GM23338 (cell line): ENCODE data around the gene PARP6. TPM values are rescaled to one million over a fixed set of nuclear protein-coding genes. Genes with fewer than 3 reads are reported as not detected.

Experiments used
- ATAC-seq: fragments of 200-7000 bp; cut with Tn5 transposase; 3 replicates; pipeline ENCODE4 v1.9.1; 2020
- DNase-seq: peaks from one replicate; pipeline ENCODE4 v3.0.0-alpha.2; 2015; ENCODE audit warnings: low spot score
- H2AFZ ChIP-seq: fragments of 200-600 bp; sonication (generic); 2 replicates; pipeline ENCODE4 v1.8.0; 2016; ENCODE audit warnings: antibody characterized with exemption, mild to moderate bottlenecking, moderate library complexity
- H3F3A ChIP-seq: fragments of 200-600 bp; sonication (generic); replicated peaks from 2 replicates; pipeline ENCODE4 v1.8.0; 2017; ENCODE audit warnings: antibody characterized with exemption, mixed run types, low read depth
- H3K27ac ChIP-seq: fragments of 200-600 bp; sonication (generic); 2 replicates; pipeline ENCODE4 v1.6.1; 2016; ENCODE audit warnings: low read depth
- H3K27me3 ChIP-seq: fragments of 200-600 bp; sonication (generic); 2 replicates; pipeline ENCODE4 v1.8.0; 2016; ENCODE audit warnings: mild to moderate bottlenecking, mixed run types, moderate library complexity; ENCODE audit not compliant: insufficient read depth
- H3K36me3 ChIP-seq: fragments of 200-600 bp; sonication (generic); 2 replicates; pipeline ENCODE4 v1.8.0; 2016; ENCODE audit warnings: mild to moderate bottlenecking; ENCODE audit not compliant: insufficient read depth
- H3K4me1 ChIP-seq: fragments of 200-600 bp; sonication (generic); 2 replicates; pipeline ENCODE4 v1.8.0; 2016; ENCODE audit warnings: mild to moderate bottlenecking, moderate library complexity; ENCODE audit not compliant: insufficient read depth
- H3K4me2 ChIP-seq: fragments of 200-600 bp; sonication (generic); 2 replicates; pipeline ENCODE4 v1.7.1; 2017; ENCODE audit warnings: mixed run types
- H3K4me3 ChIP-seq: fragments of 200-600 bp; sonication (generic); 2 replicates; pipeline ENCODE4 v1.6.1; 2016; ENCODE audit warnings: mixed run types
- H3K79me2 ChIP-seq: fragments of 200-600 bp; sonication (generic); replicated peaks from 2 replicates; pipeline ENCODE4 v1.8.0; 2017; ENCODE audit warnings: mild to moderate bottlenecking; ENCODE audit not compliant: insufficient read depth
- H3K9me2 ChIP-seq: fragments of 200-600 bp; sonication (generic); 2 replicates; pipeline ENCODE4 v1.8.0; 2017; ENCODE audit not compliant: insufficient read depth
- H4K20me1 ChIP-seq: fragments of 200-600 bp; sonication (generic); replicated peaks from 2 replicates; pipeline ENCODE4 v1.8.0; 2017; ENCODE audit warnings: mild to moderate bottlenecking; ENCODE audit not compliant: insufficient read depth
- H3K27ac Mint-ChIP-seq: 2 replicates; pipeline ENCODE4 v1.8.0; 2020; ENCODE audit warnings: inconsistent platforms, mild to moderate bottlenecking, moderate library complexity, mixed read lengths
- H3K27me3 Mint-ChIP-seq: 3 replicates; pipeline ENCODE4 v1.8.0; 2022; ENCODE audit warnings: low read depth, mild to moderate bottlenecking, moderate library complexity, mixed read lengths, inconsistent platforms; ENCODE audit not compliant: insufficient read depth, poor library complexity
- H3K36me3 Mint-ChIP-seq: 3 replicates; pipeline ENCODE4 v1.8.0; 2021; ENCODE audit warnings: low read depth, mild to moderate bottlenecking, inconsistent platforms, moderate library complexity, mixed read lengths
- H3K4me1 Mint-ChIP-seq: 3 replicates; pipeline ENCODE4 v1.8.0; 2020; ENCODE audit warnings: mild to moderate bottlenecking, inconsistent platforms, mixed read lengths
- H3K4me3 Mint-ChIP-seq: 3 replicates; pipeline ENCODE4 v1.8.0; 2021; ENCODE audit warnings: moderate library complexity, mild to moderate bottlenecking, inconsistent platforms, mixed read lengths
- H3K9me3 Mint-ChIP-seq: 3 replicates; pipeline ENCODE4 v1.8.0; 2020; ENCODE audit warnings: moderate library complexity, mild to moderate bottlenecking, inconsistent platforms, mixed read lengths
- CREB1 ChIP-seq: fragments of 250-450 bp; sonication (Bioruptor Pico); IDR thresholded peaks from 2 replicates; pipeline ENCODE4 v1.5.0; 2020; ENCODE audit warnings: low read depth, mild to moderate bottlenecking, moderate library complexity
- CTCF ChIP-seq, 2 experiments: fragments of 200-600 bp in 1 of 2; sonication (generic) in 1 of 2; conservative IDR thresholded peaks; 2 replicates each; pipeline versions ENCODE4 v1.5.1 to v1.6.1; 2016 to 2017; ENCODE audit warnings: antibody characterized with exemption in 2 of 2, low read depth in 2 of 2, mild to moderate bottlenecking in 2 of 2, moderate library complexity in 1 of 2
- ETS1 ChIP-seq: IDR thresholded peaks from 2 replicates; pipeline ENCODE4 v1.6.1; 2016; ENCODE audit warnings: antibody characterized with exemption
- EZH2phosphoT487 ChIP-seq: fragments of 200-600 bp; sonication (generic); IDR thresholded peaks from one replicate; pipeline ENCODE4 v1.8.1; 2018; ENCODE audit warnings: antibody characterized with exemption; ENCODE audit not compliant: unreplicated experiment
- JUNB ChIP-seq: IDR thresholded peaks from one replicate; pipeline ENCODE4 v1.6.1; 2016; ENCODE audit warnings: antibody characterized with exemption; ENCODE audit not compliant: unreplicated experiment
- NANOG ChIP-seq: IDR thresholded peaks from 2 replicates; pipeline ENCODE4 v1.6.1; 2016; ENCODE audit warnings: antibody characterized with exemption, borderline replicate concordance
- POLR2AphosphoS5 ChIP-seq: IDR thresholded peaks from 2 replicates; pipeline ENCODE4 v1.6.1; 2016; ENCODE audit warnings: antibody characterized with exemption, low read depth
- REST ChIP-seq: IDR thresholded peaks from one replicate; pipeline ENCODE4 v1.6.1; 2018; ENCODE audit warnings: antibody characterized with exemption; ENCODE audit not compliant: unreplicated experiment
- STAT1 ChIP-seq: IDR thresholded peaks from one replicate; pipeline ENCODE4 v1.6.1; 2016; ENCODE audit warnings: antibody characterized with exemption; ENCODE audit not compliant: unreplicated experiment
- ZNF114 ChIP-seq: fragments of 250-450 bp; sonication (Bioruptor Pico); IDR thresholded peaks from 2 replicates; pipeline ENCODE4 v1.5.0; 2020; ENCODE audit warnings: mild to moderate bottlenecking, moderate library complexity
- ZNF331 ChIP-seq: fragments of 250-450 bp; sonication (Bioruptor Pico); IDR thresholded peaks from 2 replicates; pipeline ENCODE4 v1.5.0; 2020; ENCODE audit warnings: low read depth, mild to moderate bottlenecking, moderate library complexity
- polyA plus RNA-seq: library from polyadenylated mRNA; unstranded; fragments of >200 nt; fragmentation: Nextera tagmentation; extraction: Ambion mirVana; gene quantifications from 2 replicates; pipeline ENCODE4 v1.2.1, GENCODE V29; 2016
- total RNA-seq: library from RNA; depleted of rRNA; stranded (reverse); fragments of >200 nt; shearing (Covaris generic); gene quantifications from 2 replicates; pipeline ENCODE4 v1.2.3, GENCODE V29; 2014

PARP6 gene
- total and polyA plus RNA-seq, 2 experiments from 2014 or later: 27.6 to 28.1 TPM

GRCh38 chr15:72271221-72271620 lies 1.1 kb downstream of the PARP6 start:
- peaks cover 14% of the 10 kb centered on the region for H3K4me1 Mint-ChIP-seq
- no peak overlapping the region for H3K27ac Mint-ChIP-seq
- H4K20me1 ChIP-seq: peaks cover 21% of the 10 kb centered on the region
- peaks cover 7% of the 10 kb centered on the region; the same call in 1 of the 2 replicates for H3K4me1 ChIP-seq
- TF ChIP-seq ZNF331 (CRISPR knock-in tag): no peak
- no peak for TF ChIP-seq CREB1
- TF ChIP-seq NANOG: no peak
- TF ChIP-seq ZNF114: no peak
- peaks cover 3% of the 10 kb centered on the region for H3K27me3 Mint-ChIP-seq
- ATAC-seq: no peak
- H3K27me3 ChIP-seq: no peaks in the 10 kb centered on the region
- peak overlapping the region; percentile 90 for H3K4me3 ChIP-seq
- H3F3A ChIP-seq: no peaks in the 10 kb centered on the region; the same call in 1 of the 2 replicates
- H3K36me3 Mint-ChIP-seq: peaks cover 8% of the 10 kb centered on the region; the same call in 2 of the 3 replicates
- H3K4me3 Mint-ChIP-seq: peak overlapping the region; percentile 89
- peaks cover 15% of the 10 kb centered on the region for H3K79me2 ChIP-seq
- H3K36me3 ChIP-seq: peaks cover under 1% of the 10 kb centered on the region; the same call in 1 of the 2 replicates
- H3K27ac ChIP-seq: no peak overlapping the region
- H3K9me2 ChIP-seq: no peaks in the 10 kb centered on the region
- no peaks in the 10 kb centered on the region for H3K9me3 Mint-ChIP-seq
- H3K4me2 ChIP-seq: peak overlapping the region; percentile 84
- DNase-seq: no peak
- no peak overlapping the region for H2AFZ ChIP-seq

GRCh38 chr15:72269739-72270138 lies 2.6 kb downstream of the PARP6 start:
- peaks cover 14% of the 10 kb centered on the region for H3K4me1 Mint-ChIP-seq
- no peak overlapping the region for H3K27ac Mint-ChIP-seq
- H3K4me3 Mint-ChIP-seq: no peak overlapping the region; the same call in 2 of the 3 replicates
- H4K20me1 ChIP-seq: peaks cover 25% of the 10 kb centered on the region
- no peaks in the 10 kb centered on the region for H3K9me3 Mint-ChIP-seq
- H3K36me3 Mint-ChIP-seq: peaks cover 20% of the 10 kb centered on the region
- H3K4me1 ChIP-seq: peaks cover 7% of the 10 kb centered on the region; the same call in 1 of the 2 replicates
- H3K4me3 ChIP-seq: no peak overlapping the region
- no peak for TF ChIP-seq EZH2phosphoT487
- TF ChIP-seq CREB1: no peak
- TF ChIP-seq ETS1: no peak
- no peak for TF ChIP-seq ZNF331 (CRISPR knock-in tag)
- TF ChIP-seq STAT1: no peak
- no peak for DNase-seq
- peaks cover 16% of the 10 kb centered on the region for H3K36me3 ChIP-seq
- H3K27ac ChIP-seq: no peak overlapping the region
- no peak for ATAC-seq
- peaks cover 15% of the 10 kb centered on the region for H3K79me2 ChIP-seq
- no peak overlapping the region for H3K4me2 ChIP-seq
- no peak overlapping the region for H2AFZ ChIP-seq
- H3F3A ChIP-seq: no peaks in the 10 kb centered on the region; the same call in 1 of the 2 replicates
- H3K27me3 ChIP-seq: no peaks in the 10 kb centered on the region
- H3K27me3 Mint-ChIP-seq: peaks cover 3% of the 10 kb centered on the region
- H3K9me2 ChIP-seq: no peaks in the 10 kb centered on the region

- no peak overlapping the region for H3K4me2 ChIP-seq
- Mint-ChIP-seq H3K27me3 (no peaks in the 10 kb centered on the region), H3K27ac (no peak overlapping the region), H3K4me1 (no peaks in the 10 kb centered on the region), H3K36me3 (peaks cover 61% of the 10 kb centered on the region), H3K9me3 (no peaks in the 10 kb centered on the region), H3K4me3 (no peak overlapping the region)
- no peak overlapping the region for H3K27ac ChIP-seq
- DNase-seq: no peak
- peaks cover 4% of the 10 kb centered on the region for H3K79me2 ChIP-seq
- ATAC-seq: no peak
- H3K4me1 ChIP-seq: no peaks in the 10 kb centered on the region
- H2AFZ ChIP-seq: no peak overlapping the region
- no peak for TF ChIP-seq ZNF114
- TF ChIP-seq NANOG: no peak
- TF ChIP-seq JUNB: no peak
- TF ChIP-seq CTCF (conservative IDR thresholded peaks at IDR 0.05; ENCODE audit: low read depth in 2 of 2): no peak
- TF ChIP-seq ZNF331 (CRISPR knock-in tag): no peak
- no peak for TF ChIP-seq REST
- no peak for TF ChIP-seq EZH2phosphoT487
- no peak for TF ChIP-seq POLR2AphosphoS5
- H3K27me3 ChIP-seq: no peaks in the 10 kb centered on the region
- H4K20me1 ChIP-seq: peaks cover 25% of the 10 kb centered on the region
- no peaks in the 10 kb centered on the region for H3K9me2 ChIP-seq
- H3K36me3 ChIP-seq: peaks cover 56% of the 10 kb centered on the region
- no peaks in the 10 kb centered on the region; the same call in 1 of the 2 replicates for H3F3A ChIP-seq
- H3K4me3 ChIP-seq: no peak overlapping the region
Observed at GRCh38 chr15:72265031-72265430, 7.3 kb downstream of the PARP6 start.
